ENCODE results near the gene PRDX3. TPM values are rescaled to one million over a fixed set of nuclear protein-coding genes. Genes with fewer than 3 reads are reported as not detected.

Gene PRDX3
- total RNA-seq (2014; rRNA removed; shearing (Covaris generic)) (124 and 175 TPM in 2 replicates), total RNA-seq (2022) (150 and 156 TPM in 2 replicates), Bru-seq, nascent RNA (percentile 86 among the genes with signal in this experiment), BruChase-seq, experiment 1, labeled RNA remaining after a 6-hour chase (percentile 98 among the genes with signal in this experiment), BruChase-seq, experiment 2, labeled RNA remaining after a 2-hour chase (percentile 92 among the genes with signal in this experiment)
- long read RNA-seq, transcript PRDX3-201 (7 exons, 1,591 nt): major isoform, 525 of 560 reads
- long read RNA-seq, partial matches to known transcripts: 6 of 560 reads
- long read RNA-seq, other reads (novel, unspliced or antisense): 28 of 560 reads

GRCh38 chr10:119178372-119179119 is at the start of gene PRDX3:
PRDX3 (minus strand) TSS chr10:119178812; CDS start chr10:119178790, 22 bp downstream.
- H3K9me3 ChIP-seq (ENCODE audit: low read length): no peaks in the 10 kb centered on the region
- ChIA-PET CTCF (ENCODE audit: unreplicated experiment) (no interaction called here), POLR2A (interaction anchor here (0.8 to 1.0 kb wide), 4 partner anchors 10 to 55 kb away, joined by 3 to 4 read pairs (median 4); no protein-coding TSS in a partner anchor)
- H3K9me2 ChIP-seq (ENCODE audit: insufficient read depth, low read length): no peaks in the 10 kb centered on the region
- peaks cover 35% of the 10 kb centered on the region for H3K4me1 ChIP-seq (ENCODE audit: insufficient read depth, low read length, poor library complexity, severe bottlenecking)
- H3K27ac ChIP-seq (ENCODE audit: low read depth, low read length, poor library complexity, severe bottlenecking): peak within 1 kb of the TSS; percentile 62
- intact Hi-C loops (cut with micrococcal nuclease; ENCODE audit: unreplicated experiment): loop anchor here (1.0 kb wide), 1 partner anchor 149 kb away; the partner anchor contains the start of gene NANOS1
- peak within 1 kb of the TSS; percentile 78 for H3K4me3 ChIP-seq (ENCODE audit: low read depth, low read length, poor library complexity, severe bottlenecking)
- H3K79me2 ChIP-seq (ENCODE audit: insufficient read depth, low read depth, low read length): peaks cover 38% of the 10 kb centered on the region
- DNase-seq (ENCODE audit: low spot score): peak; percentile 92
- no peaks in the 10 kb centered on the region for H4K20me1 ChIP-seq (ENCODE audit: insufficient read depth, low read length)
- peak within 1 kb of the TSS; percentile 99 for H2AFZ ChIP-seq (ENCODE audit: low read length)
- TF ChIP-seq CTCF (conservative IDR thresholded peaks at IDR 0.05; ENCODE audit: low read length) (0 out of 2 replicates have a peak, but pooled peaks have one; percentile 24), EZH2phosphoT487 (IDR thresholded peaks at IDR 0.05; ENCODE audit: borderline replicate concordance, low read depth, low read length) (no peak)
- H3K4me2 ChIP-seq (ENCODE audit: low read length): peak within 1 kb of the TSS; percentile 94
- TSS peak; percentile 85 for BruUV-seq (replicated peaks)
- H3K36me3 ChIP-seq (ENCODE audit: insufficient read depth, low read length): peaks cover 36% of the 10 kb centered on the region

- Histone ChIP-seq H3K4me1 (ENCODE audit: insufficient read depth, low read length, poor library complexity, severe bottlenecking) (no peaks in the 10 kb centered on the region), H4K20me1 (ENCODE audit: insufficient read depth, low read length) (no peaks in the 10 kb centered on the region), H3K4me2 (ENCODE audit: low read length) (no peak overlapping the region), H3K4me3 (ENCODE audit: low read depth, low read length, poor library complexity, severe bottlenecking) (no peak overlapping the region), H3K36me3 (ENCODE audit: insufficient read depth, low read length) (no peaks in the 10 kb centered on the region), H3K9me2 (ENCODE audit: insufficient read depth, low read length) (no peaks in the 10 kb centered on the region), H2AFZ (ENCODE audit: low read length) (no peak overlapping the region), H3K9me3 (ENCODE audit: low read length) (peaks cover 13% of the 10 kb centered on the region; the same call in 1 of the 2 replicates), H3K27ac (ENCODE audit: low read depth, low read length, poor library complexity, severe bottlenecking) (no peak overlapping the region), H3K79me2 (ENCODE audit: insufficient read depth, low read depth, low read length) (no peaks in the 10 kb centered on the region)
- no peak for DNase-seq (ENCODE audit: low spot score)
- ChIA-PET POLR2A (interaction anchor here (0.7 kb wide), 1 partner anchor 753 kb away, joined by 3 read pairs; no protein-coding TSS in a partner anchor), CTCF (ENCODE audit: unreplicated experiment) (no interaction called here)
- TF ChIP-seq CTCF (conservative IDR thresholded peaks at IDR 0.05; ENCODE audit: low read length) (no peak), EZH2phosphoT487 (IDR thresholded peaks at IDR 0.05; ENCODE audit: borderline replicate concordance, low read depth, low read length) (no peak)
- BruUV-seq (replicated peaks): no TSS peak
- intact Hi-C loops (cut with micrococcal nuclease; ENCODE audit: unreplicated experiment): no loop called here
Observed at GRCh38 chr10:119227825-119228224, 49.2 kb upstream of the PRDX3 start.
